NB4 (cell line): ENCODE data around the gene MOXD1.

Experiments
- CTCF ChIP-seq: IDR thresholded peaks from one replicate; pipeline ENCODE4 v1.5.1; 2012; ENCODE audit warnings: low read depth, low read length
- MAX ChIP-seq: IDR thresholded peaks from 2 replicates; pipeline ENCODE4 v1.6.1; 2011; ENCODE audit warnings: low read depth, low read length
- POLR2A ChIP-seq: IDR thresholded peaks from 2 replicates; pipeline ENCODE4 v1.6.1; 2011; ENCODE audit warnings: mild to moderate bottlenecking; ENCODE audit not compliant: insufficient read length; ENCODE audit errors: extremely low read depth

- no peak for TF ChIP-seq CTCF
- TF ChIP-seq POLR2A = no peak
- TF ChIP-seq MAX = no peak
Measured at GRCh38 chr6:132405143-132405915, 4.1 kb upstream of the MOXD1 start.
